ENCODE data around the gene PARD3B.

PARD3B gene

DNA sequence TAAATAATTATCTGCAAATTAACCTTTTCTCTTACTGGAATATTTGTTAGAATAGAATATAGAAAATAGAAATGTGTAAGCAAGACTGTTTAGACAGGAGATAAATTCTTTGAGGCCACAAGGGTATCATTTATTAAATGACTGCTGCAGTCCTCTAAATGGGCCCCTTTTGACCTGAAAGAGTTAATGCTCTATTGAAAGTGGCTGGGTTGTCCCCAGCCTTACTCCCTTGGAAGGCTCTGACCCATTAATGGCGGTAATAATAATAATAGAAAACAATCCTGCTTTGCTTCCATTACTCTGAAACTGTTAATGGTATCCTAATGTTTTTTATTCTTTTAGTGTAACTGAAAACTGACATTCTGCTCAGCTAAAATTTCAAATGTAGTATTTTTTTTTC, 739.1 kb downstream of the PARD3B start:
- DNase-seq (ENCODE audit: insufficient read length, low spot score), result no peak
- FAIRE-seq, result no peak
- no peak for TF ChIP-seq SPI1 (IDR thresholded peaks at IDR 0.05; ENCODE audit: low read depth, low read length)
- TF ChIP-seq PAX5 (IDR thresholded peaks at IDR 0.05; ENCODE audit: insufficient read depth, low read length, severe bottlenecking), result no peak
- no peak for TF ChIP-seq TAF1 (IDR thresholded peaks at IDR 0.05; ENCODE audit: low read depth, low read length)
- TF ChIP-seq POLR2AphosphoS5 (IDR thresholded peaks at IDR 0.05; ENCODE audit: low read depth, low read length), result no peak
- no peak for TF ChIP-seq POU2F2 (IDR thresholded peaks at IDR 0.05; ENCODE audit: low read depth, low read length)
- TF ChIP-seq POLR2A (IDR thresholded peaks at IDR 0.05; ENCODE audit: low read depth, low read length), result no peak

DNA sequence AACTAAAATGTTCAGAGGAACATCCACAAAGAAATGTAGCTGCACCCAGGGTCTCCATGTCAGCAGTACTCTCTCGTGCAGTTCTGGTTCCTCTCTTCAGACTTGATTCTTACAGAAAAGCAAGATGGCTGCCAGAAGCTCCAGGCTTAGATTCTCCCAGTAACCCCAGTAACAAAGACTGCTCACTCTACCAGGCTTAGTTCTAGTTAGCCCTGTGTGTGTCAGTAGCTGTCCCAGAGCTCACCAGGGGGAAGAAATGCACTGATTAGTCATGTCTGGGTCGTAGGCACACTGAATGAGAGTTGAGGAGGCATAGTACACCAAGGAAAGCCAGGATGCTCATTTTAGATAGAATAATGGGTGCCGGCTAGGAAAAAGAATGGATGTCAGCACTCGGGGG, 742.0 kb downstream of the PARD3B start:
- TF ChIP-seq POLR2AphosphoS5 (IDR thresholded peaks at IDR 0.05; ENCODE audit: low read depth, low read length) (no peak), POU2F2 (IDR thresholded peaks at IDR 0.05; ENCODE audit: low read depth, low read length) (no peak), TAF1 (IDR thresholded peaks at IDR 0.05; ENCODE audit: low read depth, low read length) (no peak), PAX5 (IDR thresholded peaks at IDR 0.05; ENCODE audit: insufficient read depth, low read length, severe bottlenecking) (no peak), SPI1 (IDR thresholded peaks at IDR 0.05; ENCODE audit: low read depth, low read length) (no peak), POLR2A (IDR thresholded peaks at IDR 0.05; ENCODE audit: low read depth, low read length) (no peak)
- DNase-seq (ENCODE audit: insufficient read length, low spot score), result no peak
- no peak for FAIRE-seq

DNA sequence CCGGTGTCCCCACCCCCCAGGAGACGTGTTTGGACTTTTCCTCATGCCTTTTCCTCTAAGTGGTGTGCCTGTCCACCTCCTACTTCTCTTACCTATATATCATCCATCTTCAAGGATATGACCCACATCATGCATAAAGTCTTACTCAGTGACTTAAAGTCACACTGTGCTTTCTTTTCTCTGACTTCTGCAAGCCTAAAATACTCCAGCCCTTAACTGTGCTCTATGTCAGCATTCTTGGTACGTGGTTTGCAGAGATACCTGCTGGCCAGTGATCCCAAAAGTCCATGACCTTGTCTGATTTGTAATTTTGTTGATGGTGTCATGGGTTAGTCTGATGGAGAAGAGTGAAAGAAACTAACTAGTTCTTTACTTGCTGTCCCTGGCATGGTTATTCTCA, 743.4 kb downstream of the PARD3B start:
- no peak for DNase-seq (ENCODE audit: insufficient read length, low spot score)
- FAIRE-seq, result no peak

DNA sequence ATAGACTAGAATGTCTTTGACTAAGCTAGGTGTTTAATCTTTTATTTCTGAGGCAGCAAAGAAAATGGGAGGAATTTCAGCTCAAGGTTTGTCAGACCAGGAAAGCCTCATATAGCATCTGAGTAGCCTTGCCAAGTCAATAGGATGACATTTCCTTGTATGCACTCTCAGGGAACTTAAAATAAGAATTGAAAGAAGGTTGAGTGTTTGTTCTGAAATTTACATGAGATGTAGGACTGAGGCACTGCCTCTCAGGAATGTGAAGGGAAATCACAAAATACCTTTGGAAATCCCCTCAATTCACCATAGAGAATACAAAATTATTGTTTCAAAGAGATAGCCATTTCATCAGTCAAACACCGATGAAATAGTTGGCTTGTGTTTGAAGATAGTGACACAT, 745.0 kb downstream of the PARD3B start:
- no peak for DNase-seq (ENCODE audit: insufficient read length, low spot score)
- FAIRE-seq, result no peak
- TF ChIP-seq POLR2A (IDR thresholded peaks at IDR 0.05; ENCODE audit: low read depth, low read length) (no peak), SPI1 (IDR thresholded peaks at IDR 0.05; ENCODE audit: low read depth, low read length) (no peak), TAF1 (IDR thresholded peaks at IDR 0.05; ENCODE audit: low read depth, low read length) (no peak), POLR2AphosphoS5 (IDR thresholded peaks at IDR 0.05; ENCODE audit: low read depth, low read length) (no peak)

More for the DNA sequence above, 743.4 kb downstream of the PARD3B start:
- TF ChIP-seq POU2F2 (IDR thresholded peaks at IDR 0.05; ENCODE audit: low read depth, low read length) (no peak), POLR2A (IDR thresholded peaks at IDR 0.05; ENCODE audit: low read depth, low read length) (no peak), PAX5 (IDR thresholded peaks at IDR 0.05; ENCODE audit: insufficient read depth, low read length, severe bottlenecking) (no peak), TAF1 (IDR thresholded peaks at IDR 0.05; ENCODE audit: low read depth, low read length) (no peak), POLR2AphosphoS5 (IDR thresholded peaks at IDR 0.05; ENCODE audit: low read depth, low read length) (no peak), SPI1 (IDR thresholded peaks at IDR 0.05; ENCODE audit: low read depth, low read length) (no peak)

DNA sequence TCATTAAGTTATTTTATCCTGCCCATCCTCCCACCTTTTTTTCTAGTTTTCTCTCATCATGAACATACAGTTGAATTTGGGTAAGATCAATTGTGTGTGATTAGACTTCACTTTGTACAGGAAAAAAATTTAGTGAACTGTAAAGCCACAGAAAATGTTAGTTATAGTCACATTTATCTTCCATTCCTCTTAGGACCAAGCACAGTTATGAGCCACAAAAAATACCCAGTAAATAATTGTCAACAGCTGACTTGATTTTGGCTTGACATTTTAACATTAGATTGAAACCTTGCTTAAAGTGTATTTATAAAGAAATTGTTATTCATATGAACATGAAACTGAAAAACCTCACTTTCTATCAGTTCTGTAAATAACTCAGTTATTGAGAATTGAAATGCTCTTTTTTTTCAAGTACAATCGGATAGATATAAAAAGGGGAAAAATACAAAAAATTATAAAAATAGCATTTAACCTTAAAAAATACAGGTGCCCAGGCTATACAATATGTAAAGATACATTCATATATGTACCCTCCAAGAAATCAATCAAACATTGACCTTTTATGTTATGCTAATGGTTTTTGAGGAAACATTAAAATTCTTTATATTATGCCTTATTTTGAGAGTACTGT, 747.5 kb downstream of the PARD3B start:
- FAIRE-seq, result no peak

DNA sequence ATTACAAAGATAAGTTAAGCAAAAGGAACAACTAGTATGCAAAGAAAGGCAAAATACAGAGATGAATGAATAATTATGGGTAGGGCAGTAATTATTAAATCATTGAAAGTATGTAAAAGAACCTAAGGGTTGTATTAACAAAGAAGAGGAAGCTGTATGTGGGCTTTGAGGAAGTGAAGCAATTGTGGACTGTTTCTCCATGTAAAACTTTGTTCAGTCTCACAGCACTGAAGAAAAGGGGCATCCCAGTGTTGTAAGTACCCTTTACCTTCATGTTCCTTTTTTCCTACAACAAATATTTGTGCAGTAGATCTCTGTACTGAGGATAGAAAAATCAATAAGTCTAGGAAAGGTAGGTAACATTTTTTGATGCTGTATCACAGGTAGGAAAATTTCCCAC, 748.3 kb downstream of the PARD3B start:
- TF ChIP-seq POU2F2 (IDR thresholded peaks at IDR 0.05; ENCODE audit: low read depth, low read length) (no peak), SPI1 (IDR thresholded peaks at IDR 0.05; ENCODE audit: low read depth, low read length) (no peak), PAX5 (IDR thresholded peaks at IDR 0.05; ENCODE audit: insufficient read depth, low read length, severe bottlenecking) (no peak), POLR2AphosphoS5 (IDR thresholded peaks at IDR 0.05; ENCODE audit: low read depth, low read length) (no peak), TAF1 (IDR thresholded peaks at IDR 0.05; ENCODE audit: low read depth, low read length) (no peak), POLR2A (IDR thresholded peaks at IDR 0.05; ENCODE audit: low read depth, low read length) (no peak)
- DNase-seq (ENCODE audit: insufficient read length, low spot score) (no peak), FAIRE-seq (no peak)

More for the DNA sequence above, 747.5 kb downstream of the PARD3B start:
- no peak for TF ChIP-seq POLR2AphosphoS5 (IDR thresholded peaks at IDR 0.05; ENCODE audit: low read depth, low read length)
- no peak for TF ChIP-seq PAX5 (IDR thresholded peaks at IDR 0.05; ENCODE audit: insufficient read depth, low read length, severe bottlenecking)
- no peak for TF ChIP-seq POLR2A (IDR thresholded peaks at IDR 0.05; ENCODE audit: low read depth, low read length)
- TF ChIP-seq SPI1 (IDR thresholded peaks at IDR 0.05; ENCODE audit: low read depth, low read length), result no peak
- no peak for TF ChIP-seq TAF1 (IDR thresholded peaks at IDR 0.05; ENCODE audit: low read depth, low read length)
- TF ChIP-seq POU2F2 (IDR thresholded peaks at IDR 0.05; ENCODE audit: low read depth, low read length), result no peak
- no peak for DNase-seq (ENCODE audit: insufficient read length, low spot score)

DNA sequence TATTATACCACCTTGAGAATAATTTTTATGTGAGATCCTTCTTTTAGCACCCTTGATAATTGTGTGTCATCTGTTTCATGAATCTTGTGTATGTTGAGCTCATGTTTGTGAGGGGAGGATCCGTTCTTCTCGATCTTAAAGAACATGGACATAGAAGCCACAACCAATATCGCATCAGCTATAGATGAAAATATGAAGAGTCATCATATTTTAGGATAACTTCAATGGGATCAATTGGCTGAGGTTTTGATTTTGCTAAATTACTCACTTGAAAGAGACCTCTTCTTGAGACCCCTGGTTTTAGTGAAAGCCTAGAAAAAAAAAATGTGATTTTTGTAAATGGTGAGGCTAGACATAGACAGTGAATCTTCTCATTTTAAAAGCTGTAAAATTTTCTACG, 751.7 kb downstream of the PARD3B start:
- TF ChIP-seq POLR2A (IDR thresholded peaks at IDR 0.05; ENCODE audit: low read depth, low read length) (no peak), POU2F2 (IDR thresholded peaks at IDR 0.05; ENCODE audit: low read depth, low read length) (no peak), SPI1 (IDR thresholded peaks at IDR 0.05; ENCODE audit: low read depth, low read length) (no peak), POLR2AphosphoS5 (IDR thresholded peaks at IDR 0.05; ENCODE audit: low read depth, low read length) (no peak), TAF1 (IDR thresholded peaks at IDR 0.05; ENCODE audit: low read depth, low read length) (no peak), PAX5 (IDR thresholded peaks at IDR 0.05; ENCODE audit: insufficient read depth, low read length, severe bottlenecking) (no peak)
- FAIRE-seq (no peak), DNase-seq (ENCODE audit: insufficient read length, low spot score) (no peak)

DNA sequence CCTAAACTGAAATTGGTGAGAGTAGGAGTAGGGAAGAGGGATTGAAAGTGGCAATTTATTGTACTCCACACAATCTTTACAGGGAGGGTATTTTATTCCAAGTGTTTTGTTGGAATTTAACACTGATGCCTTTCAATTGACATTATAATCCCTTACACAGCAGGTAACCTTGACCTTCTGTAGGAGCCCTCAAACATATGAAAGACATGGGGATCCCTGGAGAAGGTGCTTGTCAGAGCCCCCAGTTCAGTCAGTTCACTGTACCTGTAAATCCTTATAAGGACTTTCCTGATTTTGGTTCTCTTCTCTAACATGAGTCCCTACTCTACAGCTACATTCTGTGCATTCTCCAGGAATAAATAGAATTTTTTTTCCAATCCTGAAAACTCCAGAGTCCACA, 752.1 kb downstream of the PARD3B start:
- DNase-seq (ENCODE audit: insufficient read length, low spot score) (no peak), FAIRE-seq (no peak)
- TF ChIP-seq POLR2A (IDR thresholded peaks at IDR 0.05; ENCODE audit: low read depth, low read length), result no peak
- no peak for TF ChIP-seq TAF1 (IDR thresholded peaks at IDR 0.05; ENCODE audit: low read depth, low read length)
- no peak for TF ChIP-seq POLR2AphosphoS5 (IDR thresholded peaks at IDR 0.05; ENCODE audit: low read depth, low read length)
- TF ChIP-seq SPI1 (IDR thresholded peaks at IDR 0.05; ENCODE audit: low read depth, low read length), result no peak
- no peak for TF ChIP-seq POU2F2 (IDR thresholded peaks at IDR 0.05; ENCODE audit: low read depth, low read length)
- no peak for TF ChIP-seq PAX5 (IDR thresholded peaks at IDR 0.05; ENCODE audit: insufficient read depth, low read length, severe bottlenecking)

DNA sequence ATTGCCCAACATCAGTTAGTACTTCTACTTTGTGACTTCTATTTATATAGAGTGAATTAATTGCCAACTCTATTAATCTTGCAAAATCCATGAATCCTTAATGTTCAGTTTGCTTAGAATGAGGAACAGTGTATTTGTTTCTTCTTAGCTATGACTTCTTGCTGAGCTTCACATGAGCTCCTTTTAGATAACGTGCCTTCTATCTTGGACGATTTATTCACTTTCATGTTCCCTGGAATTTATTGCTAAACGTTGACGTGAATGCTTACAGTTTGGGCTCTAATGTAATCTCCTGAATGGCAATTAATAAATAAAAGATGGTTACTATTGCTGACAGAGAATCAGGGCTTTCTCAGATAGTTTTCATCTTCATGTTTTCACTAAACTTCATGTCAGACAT, 752.6 kb downstream of the PARD3B start:
- TF ChIP-seq PAX5 (IDR thresholded peaks at IDR 0.05; ENCODE audit: insufficient read depth, low read length, severe bottlenecking) (no peak), POLR2AphosphoS5 (IDR thresholded peaks at IDR 0.05; ENCODE audit: low read depth, low read length) (no peak), POU2F2 (IDR thresholded peaks at IDR 0.05; ENCODE audit: low read depth, low read length) (no peak), SPI1 (IDR thresholded peaks at IDR 0.05; ENCODE audit: low read depth, low read length) (no peak), POLR2A (IDR thresholded peaks at IDR 0.05; ENCODE audit: low read depth, low read length) (no peak), TAF1 (IDR thresholded peaks at IDR 0.05; ENCODE audit: low read depth, low read length) (no peak)
- DNase-seq (ENCODE audit: insufficient read length, low spot score) (no peak), FAIRE-seq (no peak)

DNA sequence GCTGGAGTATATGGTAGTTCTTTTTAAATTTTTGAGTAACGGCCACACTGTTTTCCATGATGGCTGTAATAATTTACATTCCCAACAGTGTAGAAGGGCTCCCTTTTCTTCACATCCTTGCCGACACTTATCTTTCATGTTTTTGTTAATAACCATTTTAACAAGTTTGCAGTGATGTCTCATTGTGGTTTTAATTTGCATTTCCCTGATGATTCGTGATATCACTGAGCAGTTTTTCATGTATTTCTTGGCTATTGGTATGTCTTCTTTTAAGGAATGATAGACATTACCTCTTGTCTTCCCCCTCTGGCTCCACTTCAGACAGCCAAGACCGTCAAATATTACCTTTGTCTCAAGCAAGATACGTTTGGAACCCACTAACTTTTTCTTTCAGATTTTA, 765.9 kb downstream of the PARD3B start:
- FAIRE-seq (no peak), DNase-seq (ENCODE audit: insufficient read length, low spot score) (no peak)
- TF ChIP-seq TAF1 (IDR thresholded peaks at IDR 0.05; ENCODE audit: low read depth, low read length) (no peak), POU2F2 (IDR thresholded peaks at IDR 0.05; ENCODE audit: low read depth, low read length) (no peak)

All from GM12891 (cell line).